ENCODE data around the gene DENND6B.
"Not testable (repeated sequence)": the region's sequence is repeated elsewhere in the genome, so short reads cannot be mapped to it uniquely, and the experiment has no call there.

The DENND6B gene

DNA sequence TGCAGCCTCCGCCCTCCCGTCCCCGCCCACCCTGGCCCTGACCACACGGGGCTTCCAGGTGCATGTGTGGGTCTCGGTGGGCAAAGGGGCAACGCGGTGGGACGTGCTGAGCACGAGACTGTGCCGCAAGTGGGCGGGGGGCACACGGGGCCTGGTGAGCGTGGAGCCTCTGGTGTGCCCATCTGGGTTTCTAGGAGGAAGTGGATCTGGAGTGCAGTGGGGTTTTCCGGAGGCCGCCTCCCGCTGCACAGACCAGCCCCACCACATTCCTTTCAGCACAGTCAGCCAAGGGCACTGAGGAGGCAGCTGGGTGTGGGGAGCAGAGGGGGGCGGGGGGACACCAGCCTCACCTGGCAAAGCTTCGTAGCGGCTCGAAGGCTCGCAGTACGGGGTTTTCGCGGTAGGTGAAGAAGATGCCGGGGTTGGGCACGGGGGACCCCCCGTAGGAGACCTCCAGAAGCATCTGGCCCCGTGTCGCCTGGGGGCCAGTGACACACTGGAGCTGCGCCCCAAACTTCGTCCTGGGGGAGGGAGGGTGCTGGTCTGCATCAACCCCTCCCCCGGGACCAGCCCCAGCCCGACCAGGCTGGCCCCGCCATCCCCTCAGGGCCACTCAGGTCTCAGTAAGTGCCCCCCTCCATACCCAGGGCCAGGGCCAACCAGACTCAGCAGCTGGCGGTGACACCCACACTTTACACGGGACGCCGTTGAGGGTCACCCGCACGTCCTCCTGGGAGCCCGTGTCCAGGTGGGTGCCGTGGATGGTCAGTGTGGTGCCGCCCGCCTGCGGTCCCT lies 44.3 kb downstream of the DENND6B start:
- no peak for DNase-seq

DNA sequence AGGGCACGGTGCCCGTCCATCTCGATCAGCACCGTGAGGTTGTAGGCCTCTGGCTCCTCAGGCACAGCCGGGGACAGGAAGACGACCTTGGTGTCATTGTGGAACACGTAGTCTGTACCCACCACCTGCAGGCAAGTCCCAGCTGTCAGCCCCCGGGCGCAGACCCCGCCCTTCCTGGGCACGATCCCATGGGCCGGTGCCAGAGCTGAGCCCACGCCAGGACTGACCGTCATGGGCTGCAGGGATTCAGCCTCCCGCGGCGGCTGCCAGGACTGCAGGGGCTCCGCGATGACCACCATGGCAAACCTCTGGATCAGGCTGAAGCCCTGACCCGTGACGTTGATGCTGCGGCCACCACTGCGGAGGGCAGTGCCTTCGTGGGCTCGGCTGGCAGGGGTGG lies 44.9 kb downstream of the DENND6B start:
- DNase-seq = no peak

DNA sequence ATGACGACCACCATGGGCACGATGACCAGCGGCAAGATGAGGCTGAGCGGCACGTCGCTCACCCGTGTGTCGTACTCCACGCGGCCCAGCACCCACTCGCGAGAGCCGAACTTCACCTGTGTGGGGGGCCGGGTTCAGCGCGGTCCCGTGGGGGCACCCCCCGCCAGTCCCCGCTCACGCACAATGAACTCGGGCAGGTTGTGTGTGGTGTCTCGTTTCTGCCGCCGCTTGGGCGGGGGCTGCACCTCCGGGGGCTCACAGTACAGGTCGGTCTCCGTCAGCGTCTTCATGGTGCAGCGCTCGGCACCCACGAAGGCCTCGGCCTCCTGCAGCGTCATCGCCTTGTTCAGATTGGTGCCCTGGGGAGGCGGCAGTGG lies 45.4 kb downstream of the DENND6B start:
- no peak for DNase-seq

DNA sequence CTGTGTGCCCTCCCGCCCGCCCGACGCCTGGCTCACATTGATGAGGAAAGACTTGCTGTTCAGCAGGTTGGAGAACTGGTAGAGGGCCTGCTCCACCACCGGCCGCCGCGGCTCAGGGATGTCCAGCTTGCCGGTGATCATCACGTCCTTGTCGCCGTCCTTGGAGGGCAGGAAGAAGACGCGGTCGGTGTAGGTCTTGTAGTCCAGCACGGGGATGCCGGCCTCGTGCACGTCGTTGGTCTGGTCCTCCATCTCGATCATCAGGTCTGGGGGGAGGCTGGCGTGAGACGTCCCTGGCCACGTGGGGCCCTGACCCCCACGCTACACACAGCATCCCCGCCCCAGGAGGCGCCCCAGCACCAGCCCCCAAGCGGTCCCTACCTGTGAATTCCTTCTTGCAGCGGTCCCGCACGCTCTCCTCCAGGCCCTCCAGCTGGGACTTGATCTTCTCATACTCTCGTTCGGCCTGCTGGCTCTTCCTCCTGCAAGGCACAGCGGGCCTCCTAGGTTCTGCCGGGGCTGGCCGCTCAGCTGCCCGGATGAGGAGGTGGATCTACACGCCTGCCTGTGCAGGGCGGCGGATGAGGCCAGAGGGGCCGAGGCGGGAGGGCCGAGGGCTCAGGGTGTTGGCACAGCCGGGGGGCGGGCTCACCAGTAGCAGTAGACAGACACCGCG lies 46.0 kb downstream of the DENND6B start:
- no peak for DNase-seq

DNA sequence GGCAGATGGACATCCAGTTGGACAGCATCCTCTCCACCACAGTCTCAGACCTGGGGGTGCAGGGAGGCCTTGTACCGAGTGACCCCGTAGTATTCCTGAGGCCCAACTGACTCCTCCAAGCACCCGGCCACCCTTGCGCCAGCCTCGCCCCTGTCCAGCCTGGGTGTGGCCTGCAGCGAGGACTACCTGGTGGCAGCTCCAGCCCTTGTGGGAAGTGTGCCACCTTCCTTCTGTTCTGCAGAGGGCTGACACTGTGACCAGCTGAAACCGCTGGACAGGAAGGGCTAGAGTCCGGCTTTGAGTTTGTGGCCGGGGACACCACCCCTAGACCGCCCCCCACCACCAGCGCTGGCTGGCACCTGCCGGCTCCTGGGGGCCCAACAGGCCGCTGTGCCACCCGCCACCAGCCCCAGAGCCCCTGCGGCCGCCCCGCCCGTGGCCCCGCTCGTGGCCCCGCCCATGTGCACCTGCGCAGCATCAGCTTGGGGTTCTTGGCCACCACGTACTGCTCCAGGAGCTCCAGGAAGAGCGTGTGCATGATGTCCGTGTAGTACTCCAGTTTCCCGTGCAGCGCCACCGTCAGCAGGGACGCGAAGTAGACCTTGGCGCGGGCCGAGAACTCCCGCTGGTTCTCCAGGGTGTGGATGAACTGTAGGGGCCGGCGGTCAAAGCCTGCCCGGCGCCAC lies 46.6 kb downstream of the DENND6B start:
- DNase-seq = no peak

DNA sequence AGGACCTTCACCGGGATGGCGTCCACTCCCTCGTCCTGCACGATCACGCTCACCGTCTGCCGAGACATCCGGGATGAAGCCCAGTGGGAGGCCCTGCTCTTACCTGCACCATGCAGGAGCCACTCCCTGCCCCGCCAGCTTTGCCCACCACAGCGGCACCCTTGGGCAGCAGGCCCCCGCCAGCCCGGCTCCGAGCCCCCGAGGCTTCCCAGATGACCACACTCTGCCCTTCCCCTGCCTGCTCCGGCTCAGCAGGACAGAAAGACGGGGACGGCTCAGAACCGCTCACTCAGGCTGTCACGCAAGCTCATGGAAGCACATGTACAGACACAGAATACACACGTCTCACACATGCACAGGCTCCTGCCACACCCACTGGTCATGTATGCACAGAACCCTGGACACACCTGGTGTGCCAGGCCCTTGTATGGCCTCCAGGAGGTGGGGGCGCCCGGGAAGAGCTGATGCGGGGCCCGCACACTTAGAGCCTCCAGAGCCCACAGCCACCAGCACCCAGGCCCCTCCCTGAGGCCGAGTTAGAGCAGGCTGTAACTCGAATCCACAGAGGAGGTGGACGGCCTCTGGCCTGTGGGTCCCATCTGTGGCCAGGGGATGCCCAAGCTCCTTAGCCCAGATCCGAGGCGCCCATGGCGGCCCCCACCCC lies 47.7 kb downstream of the DENND6B start:
- no peak for DNase-seq

DNA sequence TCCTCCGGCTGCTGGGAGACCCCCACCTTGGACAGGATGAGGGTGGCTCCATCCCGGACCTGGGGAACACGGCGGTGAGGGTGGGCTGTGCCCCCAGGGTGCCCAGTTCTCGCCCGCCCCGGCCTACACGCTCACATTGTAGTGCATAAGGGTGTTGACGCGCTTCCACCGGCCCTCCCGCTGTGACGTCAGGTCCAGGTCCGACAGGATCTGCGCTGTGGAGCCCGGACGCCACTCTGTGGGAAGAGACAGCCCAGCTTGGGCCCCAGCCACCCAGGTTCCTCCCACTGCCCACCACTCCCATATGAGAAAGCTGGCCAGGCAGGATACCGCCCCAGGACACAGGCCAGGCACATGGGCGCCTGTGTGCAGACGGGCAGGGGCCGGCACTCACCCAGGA lies 48.4 kb downstream of the DENND6B start:
- no peak for DNase-seq

DNA sequence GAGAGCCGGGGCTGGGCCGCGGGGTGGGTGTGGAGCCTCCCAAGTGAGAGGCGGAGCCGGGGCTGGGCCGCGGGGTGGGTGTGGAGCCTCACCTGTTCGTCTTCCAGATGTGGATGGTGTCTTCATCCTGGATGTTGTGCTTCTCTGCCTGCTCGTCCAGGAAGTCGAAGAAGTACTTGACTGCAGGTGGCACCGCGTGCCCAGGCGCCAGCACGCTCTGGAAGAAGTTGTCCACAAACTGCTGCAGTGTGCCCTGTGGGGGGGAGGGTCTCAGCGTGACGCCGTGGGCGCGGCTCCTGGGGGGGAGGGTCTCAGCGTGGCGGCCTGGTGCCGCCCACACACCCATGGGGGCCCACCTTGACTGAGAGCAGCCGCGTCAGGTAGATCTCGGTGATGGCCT lies 49.1 kb downstream of the DENND6B start:
- no peak for DNase-seq

DNA sequence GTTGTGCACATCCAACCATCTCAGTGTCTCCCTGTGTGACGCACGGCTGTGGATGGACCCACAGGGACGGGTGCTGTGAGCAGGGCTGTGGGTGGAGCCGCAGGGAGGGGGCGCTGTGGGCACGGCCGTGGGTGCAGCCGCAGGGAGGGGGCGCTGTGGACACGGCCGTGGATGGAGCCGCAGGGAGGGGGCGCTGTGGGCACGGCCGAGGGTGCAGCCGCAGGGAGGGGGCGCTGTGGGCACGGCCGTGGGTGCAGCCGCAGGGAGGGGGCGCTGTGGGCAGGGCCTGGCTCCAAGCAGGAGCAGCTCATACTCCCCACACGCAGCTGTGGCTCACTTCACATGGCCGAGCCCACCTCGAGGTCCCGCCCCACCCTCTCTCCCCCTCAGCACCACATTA lies 50.7 kb downstream of the DENND6B start:
- no peak for DNase-seq

DNA sequence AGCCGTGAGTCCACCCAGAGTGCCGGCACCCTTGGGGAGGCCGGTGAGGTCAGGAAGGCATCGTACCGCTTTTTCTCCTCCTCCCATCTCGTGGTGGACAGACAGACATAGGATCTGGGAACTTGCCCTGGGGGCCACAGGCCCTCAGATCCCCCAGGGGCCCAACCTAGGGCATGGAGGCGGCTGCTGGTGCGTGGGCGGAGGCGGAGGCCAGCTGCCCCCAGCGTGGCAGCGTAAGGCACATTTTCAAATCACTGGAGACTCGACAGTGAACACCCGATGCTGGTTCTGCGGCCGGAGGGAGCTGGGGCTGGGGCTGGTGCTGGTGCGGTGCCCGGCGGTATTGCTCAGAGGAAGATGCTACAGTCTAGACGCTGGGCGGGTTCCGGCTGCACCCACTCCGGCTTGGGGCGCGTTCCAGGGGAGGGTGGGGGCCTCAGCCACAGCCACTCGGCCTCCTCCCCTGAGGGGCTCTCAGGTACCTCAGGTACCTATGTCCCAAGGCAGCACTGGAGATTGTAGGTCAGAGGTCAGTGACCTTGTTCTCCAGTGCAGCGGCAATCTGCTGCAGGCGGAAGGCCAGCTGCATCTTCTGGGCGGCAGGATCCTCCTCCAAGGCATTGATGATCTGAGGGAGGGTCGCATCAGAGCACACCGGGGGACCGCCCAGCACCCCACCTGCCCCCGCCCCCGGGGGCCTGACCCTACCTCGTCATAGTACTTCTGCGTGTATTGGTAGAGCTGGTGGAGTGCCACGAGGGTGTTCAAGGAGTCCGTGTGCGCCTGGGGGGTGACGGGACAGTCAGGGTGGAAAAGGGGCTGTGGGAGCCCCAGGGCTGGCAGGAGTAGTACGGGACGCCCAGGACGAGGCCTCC lies 51.4 kb downstream of the DENND6B start:
- no peak for DNase-seq

DNA sequence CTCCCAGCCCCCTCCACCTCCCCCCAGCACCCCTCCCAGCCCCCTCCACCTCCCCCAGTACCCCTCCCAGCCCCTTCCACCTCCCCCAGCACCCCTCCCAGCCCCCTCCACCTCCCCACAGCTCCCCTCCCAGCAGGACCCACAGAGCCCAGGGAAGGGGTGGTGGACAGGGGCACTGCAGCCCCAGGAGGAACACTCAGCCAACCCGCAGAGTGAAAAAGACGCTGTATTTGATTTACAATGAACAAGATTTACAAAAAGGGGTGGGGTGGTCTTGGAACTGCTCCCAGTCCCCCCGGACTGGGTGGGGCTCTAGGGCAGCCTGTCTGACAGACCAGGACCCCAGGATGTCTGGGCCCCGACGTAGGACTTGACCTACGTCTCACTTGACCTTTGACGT lies 52.0 kb downstream of the DENND6B start:
- no peak for DNase-seq

DNA sequence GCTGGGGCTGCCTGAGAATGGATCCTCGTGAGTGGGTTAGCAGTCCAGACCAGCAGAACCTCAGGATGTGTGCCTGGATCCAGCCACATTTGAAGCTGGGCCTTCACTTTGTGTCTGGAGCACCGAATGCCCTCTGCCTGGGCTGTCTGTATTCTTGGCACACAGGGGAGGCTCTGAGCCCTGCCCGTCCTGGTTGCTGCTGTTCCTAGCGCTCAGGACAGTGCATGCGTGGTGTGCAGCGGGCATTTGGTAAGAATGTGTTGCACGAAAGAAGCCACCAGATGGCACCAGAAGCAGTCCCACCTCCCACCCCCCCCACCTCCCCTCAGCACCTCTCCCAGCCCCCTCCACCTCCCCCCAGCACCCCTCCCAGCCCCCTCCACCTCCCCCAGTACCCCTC lies 52.5 kb downstream of the DENND6B start:
- DNase-seq = no peak

DNA sequence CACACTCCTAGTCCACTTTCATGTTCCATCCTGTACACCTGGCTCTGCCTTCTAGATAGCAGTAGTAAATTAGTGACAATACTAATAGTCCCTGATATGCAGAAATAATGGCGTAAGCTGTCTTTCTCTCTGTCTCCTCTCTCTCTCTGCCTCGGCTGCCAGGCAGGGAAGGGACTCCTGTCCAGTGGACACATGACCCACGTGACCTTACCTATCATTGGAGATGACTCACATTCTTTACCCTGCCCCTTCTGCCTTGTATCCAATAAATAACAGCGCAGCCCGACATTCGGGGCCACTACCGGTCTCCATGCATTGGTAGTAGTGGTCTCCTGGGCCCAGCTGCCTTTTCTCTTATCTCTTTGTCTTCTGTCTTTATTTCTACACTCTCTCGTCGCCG lies 53.0 kb downstream of the DENND6B start:
- DNase-seq = not testable (repeated sequence)

DNA sequence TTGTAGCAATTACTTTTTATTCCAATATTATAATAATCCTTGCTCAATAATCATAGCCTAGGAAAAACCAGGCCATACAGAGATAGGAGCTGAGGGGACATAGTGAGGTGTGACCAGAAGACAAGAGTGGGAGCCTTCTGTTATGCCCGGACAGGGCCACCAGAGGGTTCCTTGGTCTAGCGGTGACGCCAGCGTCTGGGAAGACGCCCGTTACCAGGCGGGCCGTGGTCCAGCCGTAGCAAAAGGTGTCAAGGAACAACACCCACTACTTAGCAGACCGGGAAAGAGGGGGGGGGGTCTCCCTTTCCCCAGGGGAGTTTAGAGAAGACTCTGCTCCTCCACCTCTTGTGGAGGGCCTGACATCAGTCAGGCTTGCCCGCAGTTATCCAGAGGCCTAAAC lies 53.5 kb downstream of the DENND6B start:
- not testable (repeated sequence) for DNase-seq

DNA sequence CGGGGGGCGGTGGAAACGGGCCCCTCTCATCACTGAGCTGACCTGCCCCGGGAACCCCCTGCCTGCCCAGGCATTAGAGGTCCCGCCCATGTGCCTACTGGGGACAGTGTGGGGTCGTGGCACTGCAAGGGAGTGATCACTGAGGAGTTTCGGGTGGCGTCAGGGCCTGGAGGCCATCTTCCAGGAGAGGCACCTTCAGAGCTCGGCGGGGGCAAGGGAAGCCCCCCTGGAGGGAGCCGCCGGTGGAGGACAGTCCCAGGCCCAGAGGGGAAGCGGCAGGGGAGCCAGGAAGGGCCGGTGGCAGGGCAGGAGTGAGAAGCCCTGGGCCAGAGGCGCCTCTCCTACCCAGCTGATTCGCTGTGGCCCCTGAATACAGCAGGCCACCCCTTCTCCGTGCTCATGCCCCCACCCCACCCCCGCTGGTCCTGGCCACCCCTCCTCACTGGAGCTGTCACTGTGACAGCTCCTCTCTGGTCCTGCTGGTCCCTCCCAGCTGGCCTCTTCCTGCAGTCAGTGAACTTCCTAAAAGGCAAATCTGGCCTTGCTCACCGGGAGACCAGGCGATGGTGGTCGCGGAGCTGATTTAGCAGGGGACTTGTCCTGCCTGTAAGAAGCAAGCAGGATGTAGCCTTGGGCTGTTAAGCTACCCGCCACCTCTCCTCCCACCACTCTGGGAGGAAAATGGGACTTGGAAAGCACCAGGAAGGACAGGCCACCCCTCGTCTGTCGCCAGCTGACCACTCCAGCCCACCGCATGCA lies 54.6 kb downstream of the DENND6B start:
- DNase-seq = no peak

DNA sequence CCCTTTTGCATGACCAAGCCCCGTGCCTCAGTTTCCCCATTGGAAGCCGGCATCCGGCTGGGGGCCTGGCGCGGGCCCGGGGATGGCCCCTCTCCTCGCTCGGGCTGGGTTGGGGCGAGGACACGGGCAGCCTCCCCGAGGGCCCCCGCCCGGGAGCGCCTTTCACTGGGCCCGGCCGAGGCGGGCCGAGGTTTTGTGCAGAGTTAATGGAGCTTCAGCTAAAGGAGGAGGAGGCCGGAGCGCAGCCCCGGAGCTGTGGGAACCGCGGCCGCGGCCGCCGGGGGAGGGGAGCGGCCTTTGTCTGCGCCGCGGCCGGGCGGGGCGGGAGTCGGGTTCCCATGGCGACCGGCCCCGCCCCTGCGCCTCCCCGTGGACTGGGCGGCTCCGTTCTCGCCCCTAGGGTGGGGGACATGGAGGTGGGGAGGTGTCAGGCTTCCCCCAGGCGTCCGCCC lies 55.3 kb downstream of the DENND6B start:
- DNase-seq = peak; percentile 48

DNA sequence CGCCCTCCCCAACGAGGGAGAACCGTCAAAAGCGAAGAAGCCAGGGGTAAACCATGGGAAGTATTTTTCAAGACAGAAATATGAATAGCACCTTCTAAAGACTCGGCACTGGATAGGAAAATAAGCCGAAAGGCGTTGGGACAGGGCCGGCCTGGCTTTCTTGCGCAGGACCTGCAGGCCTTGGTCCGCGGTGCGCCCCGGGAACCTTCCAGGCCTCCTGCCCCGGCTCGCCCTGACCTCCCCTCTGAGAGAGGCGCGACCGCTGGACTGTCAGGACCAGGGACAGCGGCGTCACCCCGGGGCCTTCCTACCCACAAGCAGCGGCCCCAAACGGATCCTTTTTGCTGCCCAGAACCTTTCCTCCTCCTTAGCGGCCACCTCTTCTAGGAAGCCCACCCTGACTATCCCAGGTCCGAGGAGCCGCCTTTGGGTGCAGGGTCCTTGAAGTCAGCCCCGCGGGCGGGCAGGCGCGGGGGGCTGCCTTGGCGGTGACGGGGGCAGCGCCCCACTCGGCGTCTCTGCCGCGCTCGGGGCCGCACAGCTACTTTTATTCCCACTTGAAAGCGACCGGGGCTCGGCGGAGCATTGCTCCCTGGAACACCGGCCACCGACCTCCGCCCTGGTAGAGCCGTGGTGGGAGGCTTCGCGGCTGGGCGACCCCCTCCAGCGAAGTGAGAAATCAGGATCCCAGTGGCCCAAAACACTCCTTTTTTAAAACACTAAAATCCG lies 56.0 kb downstream of the DENND6B start:
- peak; percentile 48 for DNase-seq

DNA sequence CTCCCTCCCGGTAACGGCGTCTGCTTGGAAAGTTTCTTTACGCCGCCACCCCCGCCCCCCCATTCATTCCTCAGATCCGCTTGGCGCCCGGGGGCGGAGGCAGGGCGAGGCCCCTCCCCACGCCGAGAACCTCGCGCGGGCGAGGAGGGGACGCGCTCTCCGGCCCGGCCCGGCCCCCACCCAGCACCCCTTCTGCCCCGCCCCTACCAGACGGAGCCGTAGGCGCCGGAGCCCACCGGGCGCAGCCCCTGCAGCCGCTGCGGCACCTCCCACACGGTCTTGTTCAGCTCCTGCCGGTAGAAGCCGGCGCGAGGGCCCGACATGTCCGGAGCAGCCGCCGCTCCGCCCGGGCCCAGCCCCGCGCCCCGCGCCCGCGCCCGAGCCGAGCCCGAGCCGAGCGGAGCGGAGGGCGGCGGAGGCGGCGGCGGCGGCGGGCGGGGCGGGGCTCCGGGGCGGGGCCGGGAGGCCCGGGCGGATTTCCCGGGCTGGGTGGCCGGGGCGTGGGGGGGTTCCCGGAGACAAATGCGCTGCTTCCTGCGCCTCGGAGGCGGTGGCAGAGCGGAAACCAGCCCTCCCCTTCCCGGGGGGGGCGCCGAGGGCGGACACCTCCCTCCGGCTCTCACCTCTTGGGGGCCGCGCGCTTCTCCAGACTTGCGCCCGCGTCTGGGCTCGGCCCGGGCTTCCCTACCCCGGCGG lies 56.7 kb downstream of the DENND6B start, which contains the start of gene MAPK11:
MAPK11 (minus strand) TSS at position 411 of the 696 bp plus-strand sequence; CDS start at position 323, 88 bp downstream.
- peak; percentile 57 for DNase-seq

DNA sequence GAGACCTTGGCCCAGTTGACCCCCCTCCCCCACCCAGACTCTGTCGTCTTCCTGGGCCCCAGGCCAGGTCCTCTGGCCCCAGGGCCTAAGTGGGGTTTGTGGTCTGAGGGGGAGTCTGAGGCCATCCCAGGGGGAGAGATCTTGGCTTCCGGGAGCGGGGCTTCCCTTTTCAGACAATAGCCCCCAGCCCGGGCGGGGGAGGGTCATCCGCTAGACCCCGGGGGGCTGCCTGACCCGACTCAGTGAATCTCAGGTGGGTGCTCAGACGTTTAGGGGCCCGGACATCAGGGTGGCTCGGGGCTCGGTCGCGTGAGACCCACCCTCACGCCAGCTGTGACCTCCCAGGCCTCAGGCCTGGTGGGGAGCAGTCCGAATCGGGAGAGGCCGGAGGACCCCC lies 57.2 kb downstream of the DENND6B start:
- no peak for DNase-seq

DNA sequence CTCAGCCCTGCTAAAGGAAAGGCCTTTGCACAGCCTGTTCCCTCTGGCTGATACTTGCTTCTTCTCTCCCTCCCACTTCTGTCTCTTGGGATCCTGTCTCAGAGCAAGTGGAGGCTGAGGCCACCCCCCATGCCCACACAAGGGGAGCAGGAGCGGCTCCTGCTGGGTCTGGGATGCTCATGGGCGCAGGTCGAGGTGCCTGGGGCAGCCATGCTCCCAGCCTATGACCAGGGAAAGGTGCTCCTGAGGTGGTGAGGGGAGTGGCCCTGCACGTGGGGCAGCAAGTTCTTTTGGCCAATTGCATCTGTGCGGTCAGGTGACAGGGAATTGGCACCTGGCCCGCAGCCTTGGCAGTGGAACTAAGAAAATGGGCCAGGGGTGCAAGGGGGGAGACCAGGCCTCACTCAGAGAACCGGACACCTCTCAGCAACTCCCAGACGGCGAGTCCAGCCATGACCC lies 58.1 kb downstream of the DENND6B start:
- DNase-seq = no peak

Data from activated T-cell treated with anti-CD3 and anti-CD28 coated beads for 4 hours (primary cell).